Measurements from ENCODE around the gene ELMO2.

Gene ELMO2

DNA sequence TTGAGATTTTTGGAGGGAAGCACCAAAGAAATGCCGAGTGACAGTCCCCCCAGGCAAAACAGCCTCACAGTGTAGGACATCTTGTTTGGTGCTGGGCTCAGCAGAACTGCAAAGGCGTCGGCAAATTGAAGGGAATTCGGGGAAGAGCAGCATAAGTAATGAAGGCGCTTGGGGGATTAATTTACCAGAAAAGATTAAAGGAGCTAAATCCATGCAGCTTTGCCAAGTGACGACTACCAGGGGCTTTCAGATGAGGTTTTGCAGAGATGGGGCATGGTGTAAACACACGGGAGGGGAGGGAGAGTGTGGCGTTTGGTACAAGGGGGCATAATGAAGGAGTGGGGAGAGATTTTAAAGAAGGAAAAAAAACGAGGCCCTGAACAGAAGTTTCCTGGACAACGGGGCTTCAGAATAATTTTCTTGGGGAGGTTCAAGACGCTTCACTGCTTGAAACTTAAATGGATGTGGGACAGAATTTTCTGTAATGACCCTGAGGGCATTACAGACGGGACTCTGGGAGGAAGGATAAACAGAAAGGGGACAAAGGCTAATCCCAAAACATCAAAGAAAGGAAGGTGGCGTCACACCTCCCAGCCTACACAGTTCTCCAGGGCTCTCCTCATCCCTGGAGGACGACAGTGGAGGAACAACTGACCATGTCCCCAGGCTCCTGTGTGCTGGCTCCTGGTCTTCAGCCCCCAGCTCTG lies 52.8 kb downstream of the ELMO2 start:
- ATAC-seq: no peak
- TF ChIP-seq ZNF70 (CRISPR knock-in tag; IDR thresholded peaks at IDR 0.05): no peak
- TF ChIP-seq ZNF8 (CRISPR knock-in tag; IDR thresholded peaks at IDR 0.05): no peak
- TF ChIP-seq, protein P1, sequence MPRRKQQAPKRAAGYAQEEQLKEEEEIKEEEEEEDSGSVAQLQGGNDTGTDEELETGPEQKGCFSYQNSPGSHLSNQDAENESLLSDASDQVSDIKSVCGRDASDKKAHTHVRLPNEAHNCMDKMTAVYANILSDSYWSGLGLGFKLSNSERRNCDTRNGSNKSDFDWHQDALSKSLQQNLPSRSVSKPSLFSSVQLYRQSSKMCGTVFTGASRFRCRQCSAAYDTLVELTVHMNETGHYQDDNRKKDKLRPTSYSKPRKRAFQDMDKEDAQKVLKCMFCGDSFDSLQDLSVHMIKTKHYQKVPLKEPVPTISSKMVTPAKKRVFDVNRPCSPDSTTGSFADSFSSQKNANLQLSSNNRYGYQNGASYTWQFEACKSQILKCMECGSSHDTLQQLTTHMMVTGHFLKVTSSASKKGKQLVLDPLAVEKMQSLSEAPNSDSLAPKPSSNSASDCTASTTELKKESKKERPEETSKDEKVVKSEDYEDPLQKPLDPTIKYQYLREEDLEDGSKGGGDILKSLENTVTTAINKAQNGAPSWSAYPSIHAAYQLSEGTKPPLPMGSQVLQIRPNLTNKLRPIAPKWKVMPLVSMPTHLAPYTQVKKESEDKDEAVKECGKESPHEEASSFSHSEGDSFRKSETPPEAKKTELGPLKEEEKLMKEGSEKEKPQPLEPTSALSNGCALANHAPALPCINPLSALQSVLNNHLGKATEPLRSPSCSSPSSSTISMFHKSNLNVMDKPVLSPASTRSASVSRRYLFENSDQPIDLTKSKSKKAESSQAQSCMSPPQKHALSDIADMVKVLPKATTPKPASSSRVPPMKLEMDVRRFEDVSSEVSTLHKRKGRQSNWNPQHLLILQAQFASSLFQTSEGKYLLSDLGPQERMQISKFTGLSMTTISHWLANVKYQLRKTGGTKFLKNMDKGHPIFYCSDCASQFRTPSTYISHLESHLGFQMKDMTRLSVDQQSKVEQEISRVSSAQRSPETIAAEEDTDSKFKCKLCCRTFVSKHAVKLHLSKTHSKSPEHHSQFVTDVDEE (CRISPR knock-in tag; IDR thresholded peaks at IDR 0.05): no peak
- TF ChIP-seq, protein P2, sequence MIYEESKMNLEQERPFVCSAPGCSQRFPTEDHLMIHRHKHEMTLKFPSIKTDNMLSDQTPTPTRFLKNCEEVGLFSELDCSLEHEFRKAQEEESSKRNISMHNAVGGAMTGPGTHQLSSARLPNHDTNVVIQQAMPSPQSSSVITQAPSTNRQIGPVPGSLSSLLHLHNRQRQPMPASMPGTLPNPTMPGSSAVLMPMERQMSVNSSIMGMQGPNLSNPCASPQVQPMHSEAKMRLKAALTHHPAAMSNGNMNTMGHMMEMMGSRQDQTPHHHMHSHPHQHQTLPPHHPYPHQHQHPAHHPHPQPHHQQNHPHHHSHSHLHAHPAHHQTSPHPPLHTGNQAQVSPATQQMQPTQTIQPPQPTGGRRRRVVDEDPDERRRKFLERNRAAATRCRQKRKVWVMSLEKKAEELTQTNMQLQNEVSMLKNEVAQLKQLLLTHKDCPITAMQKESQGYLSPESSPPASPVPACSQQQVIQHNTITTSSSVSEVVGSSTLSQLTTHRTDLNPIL (CRISPR knock-in tag; IDR thresholded peaks at IDR 0.05; ENCODE audit: low read depth): no peak
- TF ChIP-seq ESRRG (CRISPR knock-in tag; IDR thresholded peaks at IDR 0.05): no peak
- no peak for TF ChIP-seq ARNTL (CRISPR knock-in tag; IDR thresholded peaks at IDR 0.05; ENCODE audit: borderline replicate concordance, low read depth)
- no peak for TF ChIP-seq PPARA (CRISPR knock-in tag; IDR thresholded peaks at IDR 0.05; ENCODE audit: borderline replicate concordance)
- TF ChIP-seq GLIS3 (CRISPR knock-in tag; IDR thresholded peaks at IDR 0.05): no peak
- no peak for TF ChIP-seq POU6F1 (CRISPR knock-in tag; IDR thresholded peaks at IDR 0.05; ENCODE audit: borderline replicate concordance, low read depth)
- TF ChIP-seq ZNF565 (CRISPR knock-in tag; conservative IDR thresholded peaks at IDR 0.05; ENCODE audit: low read depth): no peak
- no peak for TF ChIP-seq CSRNP3 (CRISPR knock-in tag; IDR thresholded peaks at IDR 0.05)
- TF ChIP-seq, protein P3, sequence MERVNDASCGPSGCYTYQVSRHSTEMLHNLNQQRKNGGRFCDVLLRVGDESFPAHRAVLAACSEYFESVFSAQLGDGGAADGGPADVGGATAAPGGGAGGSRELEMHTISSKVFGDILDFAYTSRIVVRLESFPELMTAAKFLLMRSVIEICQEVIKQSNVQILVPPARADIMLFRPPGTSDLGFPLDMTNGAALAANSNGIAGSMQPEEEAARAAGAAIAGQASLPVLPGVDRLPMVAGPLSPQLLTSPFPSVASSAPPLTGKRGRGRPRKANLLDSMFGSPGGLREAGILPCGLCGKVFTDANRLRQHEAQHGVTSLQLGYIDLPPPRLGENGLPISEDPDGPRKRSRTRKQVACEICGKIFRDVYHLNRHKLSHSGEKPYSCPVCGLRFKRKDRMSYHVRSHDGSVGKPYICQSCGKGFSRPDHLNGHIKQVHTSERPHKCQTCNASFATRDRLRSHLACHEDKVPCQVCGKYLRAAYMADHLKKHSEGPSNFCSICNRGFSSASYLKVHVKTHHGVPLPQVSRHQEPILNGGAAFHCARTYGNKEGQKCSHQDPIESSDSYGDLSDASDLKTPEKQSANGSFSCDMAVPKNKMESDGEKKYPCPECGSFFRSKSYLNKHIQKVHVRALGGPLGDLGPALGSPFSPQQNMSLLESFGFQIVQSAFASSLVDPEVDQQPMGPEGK (CRISPR knock-in tag; IDR thresholded peaks at IDR 0.05; ENCODE audit: borderline replicate concordance): no peak
- TF ChIP-seq CSDC2 (CRISPR knock-in tag; IDR thresholded peaks at IDR 0.05): no peak
- no peak for TF ChIP-seq OSR1 (CRISPR knock-in tag; IDR thresholded peaks at IDR 0.05)
- no peak for TF ChIP-seq ISL1 (CRISPR knock-in tag; IDR thresholded peaks at IDR 0.05)
- TF ChIP-seq ZC3H10 (CRISPR knock-in tag; IDR thresholded peaks at IDR 0.05): no peak
- TF ChIP-seq SNAI2 (CRISPR knock-in tag; IDR thresholded peaks at IDR 0.05): no peak
- TF ChIP-seq TCF4 (CRISPR knock-in tag; IDR thresholded peaks at IDR 0.05; ENCODE audit: borderline replicate concordance): no peak
- TF ChIP-seq BACH2 (CRISPR knock-in tag; IDR thresholded peaks at IDR 0.05; ENCODE audit: borderline replicate concordance): no peak

DNA sequence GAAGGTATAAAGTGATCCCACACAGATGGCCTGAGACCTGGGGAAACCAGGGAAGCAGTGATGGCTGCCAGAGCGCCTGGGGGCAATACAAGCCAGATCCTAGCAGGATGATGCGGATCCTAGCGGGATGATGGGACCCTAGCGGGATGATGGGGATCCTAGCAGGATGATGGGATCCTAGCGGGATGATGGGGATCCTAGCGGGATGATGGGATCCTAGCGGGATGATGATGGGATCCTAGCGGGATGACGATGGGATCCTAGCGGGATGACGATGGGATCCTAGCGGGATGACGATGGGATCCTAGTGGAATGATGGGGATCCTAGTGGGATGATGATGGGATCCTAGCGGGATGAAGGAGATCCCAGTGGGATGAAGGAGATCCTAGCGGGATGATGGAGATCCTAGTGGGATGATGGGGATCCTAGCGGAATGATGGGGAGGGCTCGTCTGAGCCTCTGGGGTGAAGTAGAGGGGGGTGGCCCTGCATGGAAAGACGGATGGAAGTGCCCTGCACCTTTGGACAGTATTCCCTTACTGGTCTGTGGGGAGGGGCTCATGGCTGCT lies 54.0 kb downstream of the ELMO2 start:
- TF ChIP-seq TOX (CRISPR knock-in tag; IDR thresholded peaks at IDR 0.05; ENCODE audit: borderline replicate concordance): no peak
- no peak for TF ChIP-seq GLIS3 (CRISPR knock-in tag; IDR thresholded peaks at IDR 0.05)
- no peak for TF ChIP-seq ZFP3 (CRISPR knock-in tag; IDR thresholded peaks at IDR 0.05)
- no peak for TF ChIP-seq ZNF8 (CRISPR knock-in tag; IDR thresholded peaks at IDR 0.05)
- TF ChIP-seq SNAI2 (CRISPR knock-in tag; IDR thresholded peaks at IDR 0.05): no peak
- no peak for TF ChIP-seq TCF4 (CRISPR knock-in tag; IDR thresholded peaks at IDR 0.05; ENCODE audit: borderline replicate concordance)
- TF ChIP-seq, protein P1 (CRISPR knock-in tag; IDR thresholded peaks at IDR 0.05): no peak
- no peak for TF ChIP-seq PPARA (CRISPR knock-in tag; IDR thresholded peaks at IDR 0.05; ENCODE audit: borderline replicate concordance)
- no peak for TF ChIP-seq ESRRG (CRISPR knock-in tag; IDR thresholded peaks at IDR 0.05)
- no peak for ATAC-seq

All from SK-N-SH treated with all-trans-retinoic acid at 6 μM for 48 hours (cell line).